KOPT-K1 (cell line): ENCODE measurements around the gene ATP1B3.

Experiments
- H3K27ac ChIP-seq: fragments of 200-600 bp; sonication (generic); 2 replicates; pipeline ENCODE4 v1.5.1; 2016; ENCODE audit warnings: antibody characterized with exemption, mild to moderate bottlenecking, low read depth, low read length; ENCODE audit not compliant: poor library complexity, severe bottlenecking
- H3K36me3 ChIP-seq: fragments of 200-600 bp; sonication (generic); 2 replicates; pipeline ENCODE4 v1.5.1; 2017; ENCODE audit warnings: antibody characterized with exemption, mild to moderate bottlenecking, low read length, moderate library complexity; ENCODE audit not compliant: insufficient read depth
- H3K9me3 ChIP-seq: fragments of 200-600 bp; sonication (generic); 2 replicates; pipeline ENCODE4 v1.5.1; 2017; ENCODE audit warnings: antibody characterized with exemption, low read length, mild to moderate bottlenecking; ENCODE audit not compliant: insufficient read depth, poor library complexity, severe bottlenecking

Gene ATP1B3

DNA sequence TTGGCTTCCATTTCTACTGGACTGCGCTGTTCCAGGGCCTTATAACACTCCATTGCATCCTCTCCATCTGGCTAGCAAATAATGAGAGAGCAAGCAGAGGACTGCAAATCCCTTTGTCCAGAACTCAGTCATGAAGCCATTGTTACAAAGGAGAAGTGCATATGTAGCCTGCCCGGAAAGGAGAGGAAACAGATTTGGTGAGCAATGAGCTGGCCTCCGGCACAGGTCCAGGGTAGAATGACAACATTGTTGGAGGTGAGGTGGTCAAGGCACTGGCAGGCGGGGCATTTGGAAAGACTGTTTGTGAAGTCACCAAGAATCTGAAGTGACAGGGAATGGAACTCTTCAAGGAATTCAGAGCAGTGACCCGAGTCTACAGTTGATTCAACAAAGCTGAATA is 25.0 kb upstream of the ATP1B3 start:
- Histone ChIP-seq H3K9me3 (no peaks in the 10 kb centered on the region), H3K27ac (no peak overlapping the region)

DNA sequence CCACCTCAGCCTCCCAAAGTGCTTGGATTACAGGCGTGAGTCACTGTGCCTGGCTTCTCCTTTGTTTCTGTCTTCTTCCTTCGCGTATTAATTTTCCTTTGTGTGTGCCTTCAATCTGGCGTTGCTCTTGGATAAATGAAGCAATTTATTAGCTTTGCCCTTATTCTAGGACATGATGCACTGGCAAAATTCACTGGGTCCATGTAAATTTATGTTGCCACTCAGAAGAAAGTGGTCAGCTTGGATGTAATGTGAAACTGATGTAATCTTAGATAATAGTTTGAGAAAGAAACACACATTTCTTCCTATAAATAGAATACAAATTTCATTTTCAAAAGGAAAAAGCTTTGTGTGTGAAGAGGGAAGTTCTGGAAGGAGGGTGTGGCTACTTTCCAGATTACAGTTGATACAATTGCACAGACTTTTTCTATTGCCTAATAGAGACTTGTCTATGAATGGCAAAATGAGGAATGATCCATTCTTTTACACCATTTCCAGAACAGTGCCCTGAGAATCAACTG is 23.3 kb upstream of the ATP1B3 start:
- Histone ChIP-seq H3K27ac (no peak overlapping the region), H3K36me3 (no peaks in the 10 kb centered on the region), H3K9me3 (no peaks in the 10 kb centered on the region)

More for the DNA sequence above, 25.0 kb upstream of the ATP1B3 start:
- H3K36me3 ChIP-seq = no peaks in the 10 kb centered on the region

- no peaks in the 10 kb centered on the region for H3K9me3 ChIP-seq
- H3K36me3 ChIP-seq = no peaks in the 10 kb centered on the region
- H3K27ac ChIP-seq = no peak overlapping the region
These were observed 22.7 kb upstream of the ATP1B3 start for GRCh38 chr3:141853629-141854168.

DNA sequence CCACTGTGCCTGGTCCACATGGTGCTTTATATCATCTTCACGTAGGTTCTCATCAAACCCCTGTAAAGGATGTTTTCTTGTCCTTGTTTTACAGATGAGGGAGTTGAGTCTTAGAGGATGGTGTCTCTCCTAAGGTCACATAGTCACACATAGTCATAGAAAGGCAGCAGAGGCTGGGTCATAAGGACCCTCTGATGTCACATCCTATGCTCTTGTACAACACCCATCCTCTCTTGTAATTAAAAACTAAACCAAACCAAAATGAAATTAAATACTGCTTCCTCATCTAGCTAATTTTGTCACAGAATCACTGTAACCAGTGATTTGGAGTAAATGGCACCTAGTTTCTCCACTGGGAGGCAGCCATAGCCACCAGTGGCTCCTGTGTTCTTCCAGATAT is 21.8 kb upstream of the ATP1B3 start:
- Histone ChIP-seq H3K36me3 (no peaks in the 10 kb centered on the region), H3K27ac (no peak overlapping the region), H3K9me3 (no peaks in the 10 kb centered on the region)

GRCh38 chr3:141858312-141858711 is 18.1 kb upstream of the ATP1B3 start:
- no peak overlapping the region for H3K27ac ChIP-seq
- H3K9me3 ChIP-seq = no peaks in the 10 kb centered on the region
- H3K36me3 ChIP-seq = no peaks in the 10 kb centered on the region

DNA sequence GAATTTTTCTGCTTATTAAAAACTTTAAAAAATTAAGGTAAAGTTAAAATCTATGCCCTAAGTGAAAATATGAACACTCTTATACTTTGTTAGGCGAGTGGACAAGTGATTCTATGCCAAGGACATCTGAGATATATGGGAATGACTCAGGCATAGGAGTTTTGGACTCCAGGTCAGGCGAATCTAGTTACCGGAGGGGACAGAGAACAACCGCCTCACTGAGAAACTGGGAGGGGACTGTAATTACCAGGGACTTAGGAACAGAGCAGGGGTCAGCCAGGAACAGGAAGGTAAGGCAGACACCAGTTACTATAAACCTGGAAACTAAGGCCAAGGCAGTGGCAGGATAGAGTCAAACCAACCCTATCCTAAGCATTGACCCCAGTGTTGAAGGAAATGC is 16.8 kb upstream of the ATP1B3 start:
- Histone ChIP-seq H3K27ac (no peak overlapping the region), H3K9me3 (no peaks in the 10 kb centered on the region), H3K36me3 (no peaks in the 10 kb centered on the region)

GRCh38 chr3:141860086-141860669 is 16.3 kb upstream of the ATP1B3 start:
- Histone ChIP-seq H3K36me3 (no peaks in the 10 kb centered on the region), H3K9me3 (no peaks in the 10 kb centered on the region), H3K27ac (no peak overlapping the region)

- H3K27ac ChIP-seq = no peak overlapping the region
- H3K9me3 ChIP-seq = no peaks in the 10 kb centered on the region
- no peaks in the 10 kb centered on the region for H3K36me3 ChIP-seq
These were observed 15.5 kb upstream of the ATP1B3 start for GRCh38 chr3:141860766-141861513.

GRCh38 chr3:141862279-141862816 is 14.1 kb upstream of the ATP1B3 start:
- H3K27ac ChIP-seq = no peak overlapping the region
- no peaks in the 10 kb centered on the region for H3K9me3 ChIP-seq
- H3K36me3 ChIP-seq = no peaks in the 10 kb centered on the region

GRCh38 chr3:141863491-141863890 is 13.0 kb upstream of the ATP1B3 start:
- Histone ChIP-seq H3K27ac (no peak overlapping the region), H3K36me3 (no peaks in the 10 kb centered on the region), H3K9me3 (no peaks in the 10 kb centered on the region)

GRCh38 chr3:141864281-141864970 is 12.0 kb upstream of the ATP1B3 start:
- H3K27ac ChIP-seq = no peak overlapping the region
- no peaks in the 10 kb centered on the region for H3K36me3 ChIP-seq
- H3K9me3 ChIP-seq = no peaks in the 10 kb centered on the region

DNA sequence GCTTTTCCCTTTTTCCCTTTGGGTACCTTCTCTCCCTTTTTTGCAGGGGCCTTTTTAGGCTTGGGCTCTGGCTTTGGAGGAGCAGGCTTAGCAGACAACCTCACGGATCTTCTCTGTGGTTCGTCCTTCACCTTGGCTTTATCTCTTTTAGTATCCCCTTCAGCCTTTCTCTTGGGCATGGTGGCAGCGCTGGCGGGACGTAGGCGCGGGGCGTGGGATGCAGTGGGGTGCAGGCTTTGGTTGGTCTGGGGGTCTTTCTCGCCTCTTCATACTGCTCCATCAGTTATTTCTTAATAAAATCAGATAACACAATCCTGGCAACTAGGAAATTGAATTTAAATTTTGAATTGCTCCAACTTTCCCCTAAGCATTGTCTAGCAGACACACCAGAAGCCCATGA is 11.3 kb upstream of the ATP1B3 start:
- Histone ChIP-seq H3K9me3 (no peaks in the 10 kb centered on the region), H3K36me3 (no peaks in the 10 kb centered on the region), H3K27ac (no peak overlapping the region)

DNA sequence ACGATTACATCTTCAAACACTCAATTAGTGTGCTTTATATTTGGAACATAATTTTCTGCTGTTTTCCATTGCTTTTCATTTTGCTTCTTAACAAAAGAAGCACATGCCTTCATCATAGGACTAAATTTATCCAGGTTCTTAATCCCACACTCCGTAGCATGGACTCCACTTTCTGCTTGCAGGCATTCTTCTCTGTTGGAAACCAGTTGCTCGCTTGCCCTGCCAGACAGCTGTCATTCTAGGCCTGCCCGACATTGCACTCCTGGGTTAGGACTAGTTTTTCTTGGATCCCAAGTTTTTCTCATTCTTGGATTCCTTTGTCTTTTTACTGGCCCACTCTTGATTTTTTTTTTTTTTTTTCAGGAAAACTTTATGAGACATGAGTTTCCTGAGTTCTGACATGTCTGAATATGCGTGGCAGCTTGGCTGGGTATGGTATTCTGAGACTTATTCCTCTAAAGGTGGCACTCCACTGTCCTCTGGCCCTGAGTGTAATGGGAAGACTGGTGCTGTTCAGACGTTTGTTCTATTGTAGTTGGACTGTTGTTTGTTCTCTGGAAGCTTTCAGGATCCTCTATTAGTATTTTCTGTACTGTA is 6.3 kb upstream of the ATP1B3 start:
- no peaks in the 10 kb centered on the region for H3K36me3 ChIP-seq
- no peak overlapping the region for H3K27ac ChIP-seq
- no peaks in the 10 kb centered on the region for H3K9me3 ChIP-seq

DNA sequence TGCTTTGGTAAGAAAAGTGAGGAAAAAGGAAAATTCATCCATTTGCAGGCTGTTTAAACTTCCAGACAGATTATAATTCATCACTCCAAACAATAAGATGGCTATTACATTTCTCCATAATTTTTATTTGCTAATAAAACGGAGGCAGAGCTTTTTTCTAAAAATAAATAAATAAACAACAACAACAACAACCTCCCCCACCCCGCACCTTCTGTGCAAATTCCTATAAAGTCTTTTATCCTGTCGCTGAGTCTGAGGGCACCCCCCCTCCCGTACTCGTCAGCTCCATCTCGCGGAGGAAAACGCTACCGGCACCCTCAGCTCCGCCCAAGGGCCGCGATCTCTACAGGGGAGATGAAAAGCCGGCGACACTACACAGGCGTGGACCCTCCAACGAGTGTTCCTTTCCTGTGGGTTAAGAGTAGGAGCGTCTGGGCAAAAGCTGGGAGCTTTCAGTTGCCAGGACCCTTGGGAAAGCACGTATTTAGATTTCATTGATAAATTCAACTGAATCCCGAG is 1.0 kb upstream of the ATP1B3 start:
- peaks cover 4% of the 10 kb centered on the region; the same call in 1 of the 2 replicates for H3K36me3 ChIP-seq
- H3K9me3 ChIP-seq = no peaks in the 10 kb centered on the region
- H3K27ac ChIP-seq = peak overlapping the region; percentile 90
